Measurements from ENCODE around the gene TENM4.

Gene TENM4

GRCh38 chr11:79388201-79388600 is 52.6 kb downstream of the TENM4 start:
- DNase-seq (ENCODE audit: low read depth) = no peak

GRCh38 chr11:79383874-79384273 is 57.0 kb downstream of the TENM4 start:
- DNase-seq (ENCODE audit: low read depth) = no peak

GRCh38 chr11:79382301-79383050 is 58.4 kb downstream of the TENM4 start:
- DNase-seq (ENCODE audit: low read depth) = no peak

- DNase-seq (ENCODE audit: low read depth) = no peak
These were observed 59.8 kb downstream of the TENM4 start for GRCh38 chr11:79381036-79381435.

GRCh38 chr11:79377406-79377805 is 63.4 kb downstream of the TENM4 start:
- DNase-seq (ENCODE audit: low read depth) = no peak

- no peak for DNase-seq (ENCODE audit: low read depth)
These were observed 64.8 kb downstream of the TENM4 start for GRCh38 chr11:79375818-79376550.

- DNase-seq (ENCODE audit: low read depth) = no peak
These were observed 66.1 kb downstream of the TENM4 start for GRCh38 chr11:79374727-79375126.

GRCh38 chr11:79371724-79372123 is 69.1 kb downstream of the TENM4 start:
- DNase-seq (ENCODE audit: low read depth) = no peak

GRCh38 chr11:79371152-79371551 is 69.7 kb downstream of the TENM4 start:
- DNase-seq (ENCODE audit: low read depth) = no peak

- no peak for DNase-seq (ENCODE audit: low read depth)
These were observed 71.8 kb downstream of the TENM4 start for GRCh38 chr11:79369055-79369454.

- no peak for DNase-seq (ENCODE audit: low read depth)
These were observed 73.0 kb downstream of the TENM4 start for GRCh38 chr11:79367844-79368243.

- DNase-seq (ENCODE audit: low read depth) = peak; percentile 5
These were observed 74.6 kb downstream of the TENM4 start for GRCh38 chr11:79366218-79366617.

GRCh38 chr11:79363861-79364378 is 76.9 kb downstream of the TENM4 start:
- DNase-seq (ENCODE audit: low read depth) = no peak

GRCh38 chr11:79363256-79363655 is 77.6 kb downstream of the TENM4 start:
- DNase-seq (ENCODE audit: low read depth) = no peak

GRCh38 chr11:79362821-79363220 is 78.0 kb downstream of the TENM4 start:
- no peak for DNase-seq (ENCODE audit: low read depth)

GRCh38 chr11:79362206-79362757 is 78.5 kb downstream of the TENM4 start:
- DNase-seq (ENCODE audit: low read depth) = no peak

GRCh38 chr11:79358258-79358657 is 82.6 kb downstream of the TENM4 start:
- DNase-seq (ENCODE audit: low read depth) = no peak

GRCh38 chr11:79353706-79354105 is 87.1 kb downstream of the TENM4 start:
- no peak for DNase-seq (ENCODE audit: low read depth)

- DNase-seq (ENCODE audit: low read depth) = no peak
These were observed 88.5 kb downstream of the TENM4 start for GRCh38 chr11:79352349-79352703.

- DNase-seq (ENCODE audit: low read depth) = no peak
These were observed 91.7 kb downstream of the TENM4 start for GRCh38 chr11:79348976-79349682.

- DNase-seq (ENCODE audit: low read depth) = no peak
These were observed 94.8 kb downstream of the TENM4 start for GRCh38 chr11:79346021-79346420.

- DNase-seq (ENCODE audit: low read depth) = no peak
These were observed 96.0 kb downstream of the TENM4 start for GRCh38 chr11:79344753-79345294.

All from amniotic epithelial cell (primary cell).